H1 (cell line): ENCODE results near the gene GALNT6. TPM values are rescaled to one million over a fixed set of nuclear protein-coding genes. Genes with fewer than 3 reads are reported as not detected.

Experiments used
- CTCF ChIA-PET: fragments of 300-600 bp; sonication (Branson Sonifier 250); formaldehyde crosslinking; loops from one replicate; lab custom pipeline; 2021; ENCODE audit not compliant: partially characterized antibody; lab: Charles Lee
- POLR2A ChIA-PET: fragments of 300-600 bp; sonication (Branson Sonifier 250); formaldehyde crosslinking; loops from one replicate; lab custom pipeline; 2021; ENCODE audit warnings: inconsistent platforms; ENCODE audit not compliant: partially characterized antibody; lab: Charles Lee
- DNase-seq, 2 experiments: peaks; one replicate each; pipeline versions ENCODE4 v3.0.0 to v3.0.0-alpha.2; 2010 to 2022; ENCODE audit warnings: low spot score in 2 of 2, low read depth in 1 of 2, mixed read lengths in 1 of 2
- FAIRE-seq: peaks from 2 replicates; lab custom pipeline; 2011; peaks lifted over from hg19 to GRCh38; lab: Jason Lieb, UNC
- H2AFZ ChIP-seq: 2 replicates; pipeline ENCODE4 v1.8.1; 2012; ENCODE audit warnings: low read length, inconsistent platforms
- H2AK5ac ChIP-seq: 2 replicates; pipeline ENCODE4 v1.6.1; 2013; ENCODE audit warnings: low read depth, low read length
- H2BK120ac ChIP-seq: replicated peaks from 2 replicates; pipeline ENCODE3; 2013; ENCODE audit warnings: low read depth, low read length, inconsistent platforms
- H2BK12ac ChIP-seq: 2 replicates; pipeline ENCODE4 v1.6.1; 2013; ENCODE audit warnings: low read depth, low read length
- H2BK15ac ChIP-seq: 2 replicates; pipeline ENCODE4 v1.6.1; 2013; ENCODE audit warnings: low read length
- H2BK20ac ChIP-seq: 2 replicates; pipeline ENCODE4 v1.6.1; 2013; ENCODE audit warnings: low read length
- H2BK5ac ChIP-seq: 2 replicates; pipeline ENCODE4 v1.6.1; 2013; ENCODE audit warnings: low read depth, low read length
- H3K14ac ChIP-seq: 2 replicates; pipeline ENCODE4 v1.6.1; 2013; ENCODE audit warnings: inconsistent platforms; ENCODE audit not compliant: insufficient read length
- H3K18ac ChIP-seq: 2 replicates; pipeline ENCODE4 v1.6.1; 2013; ENCODE audit warnings: low read length; ENCODE audit errors: extremely low read depth
- H3K23ac ChIP-seq: 2 replicates; pipeline ENCODE4 v1.6.1; 2013; ENCODE audit warnings: inconsistent platforms; ENCODE audit not compliant: insufficient read length
- H3K23me2 ChIP-seq: 2 replicates; pipeline ENCODE4 v1.6.1; 2013; ENCODE audit warnings: low read depth, low read length
- H3K27ac ChIP-seq: 2 replicates; pipeline ENCODE4 v1.6.1; 2011; ENCODE audit warnings: low read depth, low read length, inconsistent platforms
- H3K27me3 ChIP-seq, 4 experiments: replicated peaks in 1 of 4; 1 replicate in 1 of 4; 2 replicates in 3 of 4; pipeline versions ENCODE4 v1.6.1 to v1.8.1; 2011 to 2013; ENCODE audit warnings: low read length in 3 of 4, mild to moderate bottlenecking in 3 of 4, inconsistent platforms in 2 of 4, mixed read lengths in 2 of 4, moderate library complexity in 1 of 4; ENCODE audit not compliant: control insufficient read depth in 3 of 4, insufficient read depth in 3 of 4; ENCODE audit errors: extremely low read depth in 1 of 4
- H3K36me3 ChIP-seq, 4 experiments: 2 replicates each; pipeline versions ENCODE4 v1.6.1 to v1.8.1; 2011 to 2013; ENCODE audit warnings: mild to moderate bottlenecking in 4 of 4, low read length in 3 of 4, moderate library complexity in 2 of 4, control low read depth in 1 of 4, inconsistent platforms in 1 of 4; ENCODE audit not compliant: insufficient read depth in 4 of 4, control insufficient read depth in 2 of 4
- H3K4ac ChIP-seq: replicated peaks from 2 replicates; pipeline ENCODE3; 2013; ENCODE audit warnings: low read length, low read depth, mixed read lengths, inconsistent platforms; ENCODE audit not compliant: insufficient read length
- H3K4me1 ChIP-seq, 4 experiments: replicated peaks in 1 of 4; 1 replicate in 1 of 4; 2 replicates in 3 of 4; pipeline versions ENCODE4 v1.6.1 to v1.8.1; 2011 to 2013; ENCODE audit warnings: low read length in 3 of 4, inconsistent platforms in 2 of 4, mixed read lengths in 1 of 4; ENCODE audit not compliant: insufficient read depth in 4 of 4, control insufficient read depth in 3 of 4
- H3K4me2 ChIP-seq, 2 experiments: 2 replicates each; pipeline versions ENCODE4 v1.6.1 to v1.8.1; 2011 to 2013; ENCODE audit warnings: low read depth in 2 of 2, low read length in 2 of 2, control low read depth in 1 of 2, inconsistent platforms in 1 of 2, mild to moderate bottlenecking in 1 of 2; ENCODE audit not compliant: insufficient read depth in 1 of 2
- H3K4me3 ChIP-seq, 4 experiments: fragments of 200-600, 300-600 bp in 1 of 4; sonication (generic), shearing (Covaris generic), sonication (Bioruptor Twin) in 1 of 4; 2 replicates each; pipeline versions ENCODE4 v1.5.1 to v1.8.1; 2011 to 2016; ENCODE audit warnings: low read length in 4 of 4, low read depth in 3 of 4, control low read depth in 2 of 4, inconsistent platforms in 2 of 4, mild to moderate bottlenecking in 2 of 4, mixed read lengths in 1 of 4, moderate library complexity in 1 of 4; ENCODE audit not compliant: insufficient read depth in 2 of 4; ENCODE audit errors: extremely low read depth in 1 of 4
- H3K56ac ChIP-seq: replicated peaks from 2 replicates; pipeline ENCODE3; 2013; ENCODE audit warnings: low read depth, mild to moderate bottlenecking, mixed read lengths, low read length, inconsistent platforms; ENCODE audit not compliant: insufficient read length
- H3K79me1 ChIP-seq: 2 replicates; pipeline ENCODE4 v1.6.1; 2013; ENCODE audit warnings: low read depth, low read length, control low read depth
- H3K79me2 ChIP-seq, 2 experiments: 2 replicates each; pipeline versions ENCODE4 v1.6.1 to v1.8.1; 2012 to 2013; ENCODE audit warnings: low read length in 2 of 2, mild to moderate bottlenecking in 2 of 2, inconsistent platforms in 1 of 2; ENCODE audit not compliant: insufficient read depth in 2 of 2, control insufficient read depth in 1 of 2
- H3K9ac ChIP-seq, 4 experiments: replicated peaks in 1 of 4; 1 replicate in 1 of 4; 2 replicates in 3 of 4; pipeline versions ENCODE4 v1.6.1 to v1.8.1; 2011 to 2013; ENCODE audit warnings: low read depth in 3 of 4, low read length in 3 of 4, control low read depth in 2 of 4, mild to moderate bottlenecking in 2 of 4, moderate library complexity in 2 of 4, inconsistent platforms in 1 of 4; ENCODE audit errors: extremely low read depth in 1 of 4
- H3K9me3 ChIP-seq, 2 experiments: 2 replicates each; pipeline versions ENCODE4 v1.6.1 to v1.8.1; 2012 to 2013; ENCODE audit warnings: mild to moderate bottlenecking in 2 of 2, moderate library complexity in 2 of 2, control low read depth in 1 of 2, inconsistent platforms in 1 of 2, low read depth in 1 of 2, low read length in 1 of 2, mixed read lengths in 1 of 2; ENCODE audit not compliant: insufficient read depth in 2 of 2
- H4K20me1 ChIP-seq, 2 experiments: replicated peaks in 1 of 2; 2 replicates each; pipeline versions ENCODE3 to v1.8.1; 2011 to 2013; ENCODE audit warnings: inconsistent platforms in 2 of 2, low read length in 2 of 2, mild to moderate bottlenecking in 1 of 2; ENCODE audit not compliant: insufficient read depth in 2 of 2, control insufficient read depth in 1 of 2
- H4K5ac ChIP-seq: 2 replicates; pipeline ENCODE4 v1.6.1; 2013; ENCODE audit warnings: low read length, low read depth, mixed read lengths, inconsistent platforms; ENCODE audit not compliant: insufficient read length
- H4K8ac ChIP-seq: 2 replicates; pipeline ENCODE4 v1.8.0; 2013; ENCODE audit warnings: mild to moderate bottlenecking, moderate library complexity, low read length, inconsistent platforms; ENCODE audit not compliant: insufficient read depth; ENCODE audit errors: extremely low read depth
- H4K91ac ChIP-seq: replicated peaks from 2 replicates; pipeline ENCODE3; 2013; ENCODE audit warnings: low read length, mixed read lengths, inconsistent platforms; ENCODE audit not compliant: insufficient read length
- WGBS, 2 experiments: shearing (Covaris generic) in 1 of 2; methylation state at CpG; one replicate each; pipeline versions ENCODE4 v1.1.6 to v1.1.7; 2013 to 2015; ENCODE audit warnings: low lambda C conversion rate in 2 of 2, mixed read lengths in 2 of 2, inconsistent platforms in 1 of 2, low coverage in 1 of 2, missing lambda C conversion rate in 1 of 2; ENCODE audit not compliant: insufficient replicate concordance in 2 of 2, insufficient coverage in 1 of 2, insufficient read length in 1 of 2; ENCODE audit errors: extremely low coverage in 1 of 2, missing lambda C conversion rate in 1 of 2; 5-methylcytosine and 5-hydroxymethylcytosine counted together
- polyA plus RNA-seq, 7 experiments: library from polyadenylated mRNA; depleted of rRNA in 3 of 7; stranded (reverse) in 5 of 7; unstranded in 2 of 7; fragments of >200 nt in 5 of 7; fragments of 200-250 nt in 2 of 7; gene quantifications; 1 replicate in 5 of 7; 2 replicates in 1 of 7; 4 replicates in 1 of 7; pipeline versions ENCODE4 v1.2.1 to v1.2.3, GENCODE V29; 2011 to 2013; ENCODE audit warnings: missing spikeins in 2 of 7, mixed read lengths in 2 of 7
- total RNA-seq: library from RNA; stranded (reverse); fragmentation: NEBNext Ultra II Directional; extraction: Animal tissue kit (Norgen Biotek cat#: 25700); gene quantifications from 2 replicates; pipeline ENCODE4 v1.2.1, GENCODE V29; 2021

The GALNT6 gene
- total and polyA plus RNA-seq, 2 of the 8 experiments (the other 6 are each of a cell fraction or from before 2014, with no cell fraction given), result 5.8 to 10.7 TPM

GRCh38 chr12:51428256-51428655, 37.0 kb upstream of the GALNT6 start:
- Histone ChIP-seq H3K27me3 (no peaks in the 10 kb centered on the region), H2BK15ac (no peak overlapping the region), H3K79me2 (peaks cover 0 to 5% of the 10 kb centered on the region in 2 experiments; a peak in 1 of 4 replicates), H2BK12ac (no peak overlapping the region), H2BK120ac (no peak overlapping the region), H3K23me2 (peaks cover 3% of the 10 kb centered on the region; the same call in 1 of the 2 replicates), H2AFZ (no peak overlapping the region), H3K4me3 (no peak overlapping the region), H4K91ac (no peak overlapping the region), H4K20me1 (no peaks in the 10 kb centered on the region), H3K18ac (no peak overlapping the region), H3K79me1 (no peaks in the 10 kb centered on the region), H3K23ac (no peak overlapping the region), H2AK5ac (no peak overlapping the region), H2BK5ac (no peak overlapping the region), H3K36me3 (no peaks in the 10 kb centered on the region), H2BK20ac (no peak overlapping the region), H4K8ac (no peak overlapping the region), H3K4ac (no peak overlapping the region), H3K27ac (no peak overlapping the region), H3K4me1 (peaks cover 0 to 8% (median 3%) of the 10 kb centered on the region in 4 experiments; a peak in 2 of 7 replicates), H3K9ac (no peak overlapping the region), H3K4me2 (no peak overlapping the region), H3K14ac (no peak overlapping the region), H4K5ac (no peak overlapping the region), H3K56ac (no peak overlapping the region), H3K9me3 (no peaks in the 10 kb centered on the region)
- no peak for FAIRE-seq
- DNase-seq, result no peak
- POLR2A ChIA-PET, result no interaction called here
- WGBS, 2 experiments, result 84% methylated on average over 4 of the region's 4 CpGs; no CpG with 5 or more reads in 1 of the 2 experiments
- CTCF ChIA-PET, result interaction anchor here (0.8 to 3.5 kb wide), 8 partner anchors 9 to 385 kb away, joined by 3 to 16 read pairs (median 6); no protein-coding TSS in a partner anchor
